GM23338 (cell line): ENCODE results near the gene NOXA1. TPM values are rescaled to one million over a fixed set of nuclear protein-coding genes. Genes with fewer than 3 reads are reported as not detected.

Source experiments
- ATAC-seq: fragments of 200-7000 bp; cut with Tn5 transposase; 3 replicates; pipeline ENCODE4 v1.9.1; 2020
- DNase-seq: peaks from one replicate; pipeline ENCODE4 v3.0.0-alpha.2; 2015; ENCODE audit warnings: low spot score
- H2AFZ ChIP-seq: fragments of 200-600 bp; sonication (generic); 2 replicates; pipeline ENCODE4 v1.8.0; 2016; ENCODE audit warnings: antibody characterized with exemption, mild to moderate bottlenecking, moderate library complexity
- H3F3A ChIP-seq: fragments of 200-600 bp; sonication (generic); replicated peaks from 2 replicates; pipeline ENCODE4 v1.8.0; 2017; ENCODE audit warnings: antibody characterized with exemption, mixed run types, low read depth
- H3K27ac ChIP-seq: fragments of 200-600 bp; sonication (generic); 2 replicates; pipeline ENCODE4 v1.6.1; 2016; ENCODE audit warnings: low read depth
- H3K27me3 ChIP-seq: fragments of 200-600 bp; sonication (generic); 2 replicates; pipeline ENCODE4 v1.8.0; 2016; ENCODE audit warnings: mild to moderate bottlenecking, mixed run types, moderate library complexity; ENCODE audit not compliant: insufficient read depth
- H3K36me3 ChIP-seq: fragments of 200-600 bp; sonication (generic); 2 replicates; pipeline ENCODE4 v1.8.0; 2016; ENCODE audit warnings: mild to moderate bottlenecking; ENCODE audit not compliant: insufficient read depth
- H3K4me1 ChIP-seq: fragments of 200-600 bp; sonication (generic); 2 replicates; pipeline ENCODE4 v1.8.0; 2016; ENCODE audit warnings: mild to moderate bottlenecking, moderate library complexity; ENCODE audit not compliant: insufficient read depth
- H3K4me2 ChIP-seq: fragments of 200-600 bp; sonication (generic); 2 replicates; pipeline ENCODE4 v1.7.1; 2017; ENCODE audit warnings: mixed run types
- H3K4me3 ChIP-seq: fragments of 200-600 bp; sonication (generic); 2 replicates; pipeline ENCODE4 v1.6.1; 2016; ENCODE audit warnings: mixed run types
- H3K79me2 ChIP-seq: fragments of 200-600 bp; sonication (generic); replicated peaks from 2 replicates; pipeline ENCODE4 v1.8.0; 2017; ENCODE audit warnings: mild to moderate bottlenecking; ENCODE audit not compliant: insufficient read depth
- H3K9me2 ChIP-seq: fragments of 200-600 bp; sonication (generic); 2 replicates; pipeline ENCODE4 v1.8.0; 2017; ENCODE audit not compliant: insufficient read depth
- H4K20me1 ChIP-seq: fragments of 200-600 bp; sonication (generic); replicated peaks from 2 replicates; pipeline ENCODE4 v1.8.0; 2017; ENCODE audit warnings: mild to moderate bottlenecking; ENCODE audit not compliant: insufficient read depth
- H3K27ac Mint-ChIP-seq: 2 replicates; pipeline ENCODE4 v1.8.0; 2020; ENCODE audit warnings: inconsistent platforms, mild to moderate bottlenecking, moderate library complexity, mixed read lengths
- H3K27me3 Mint-ChIP-seq: 3 replicates; pipeline ENCODE4 v1.8.0; 2022; ENCODE audit warnings: low read depth, mild to moderate bottlenecking, moderate library complexity, mixed read lengths, inconsistent platforms; ENCODE audit not compliant: insufficient read depth, poor library complexity
- H3K36me3 Mint-ChIP-seq: 3 replicates; pipeline ENCODE4 v1.8.0; 2021; ENCODE audit warnings: low read depth, mild to moderate bottlenecking, inconsistent platforms, moderate library complexity, mixed read lengths
- H3K4me1 Mint-ChIP-seq: 3 replicates; pipeline ENCODE4 v1.8.0; 2020; ENCODE audit warnings: mild to moderate bottlenecking, inconsistent platforms, mixed read lengths
- H3K4me3 Mint-ChIP-seq: 3 replicates; pipeline ENCODE4 v1.8.0; 2021; ENCODE audit warnings: moderate library complexity, mild to moderate bottlenecking, inconsistent platforms, mixed read lengths
- H3K9me3 Mint-ChIP-seq: 3 replicates; pipeline ENCODE4 v1.8.0; 2020; ENCODE audit warnings: moderate library complexity, mild to moderate bottlenecking, inconsistent platforms, mixed read lengths
- CREB1 ChIP-seq: fragments of 250-450 bp; sonication (Bioruptor Pico); IDR thresholded peaks from 2 replicates; pipeline ENCODE4 v1.5.0; 2020; ENCODE audit warnings: low read depth, mild to moderate bottlenecking, moderate library complexity
- EZH2 ChIP-seq: fragments of 200-600 bp; sonication (generic); IDR thresholded peaks from one replicate; pipeline ENCODE4 v1.8.0; 2017; ENCODE audit warnings: antibody characterized with exemption, mild to moderate bottlenecking, low read depth; ENCODE audit not compliant: unreplicated experiment
- EZH2phosphoT487 ChIP-seq: fragments of 200-600 bp; sonication (generic); IDR thresholded peaks from one replicate; pipeline ENCODE4 v1.8.1; 2018; ENCODE audit warnings: antibody characterized with exemption; ENCODE audit not compliant: unreplicated experiment
- POLR2AphosphoS5 ChIP-seq: IDR thresholded peaks from 2 replicates; pipeline ENCODE4 v1.6.1; 2016; ENCODE audit warnings: antibody characterized with exemption, low read depth
- STAT1 ChIP-seq: IDR thresholded peaks from one replicate; pipeline ENCODE4 v1.6.1; 2016; ENCODE audit warnings: antibody characterized with exemption; ENCODE audit not compliant: unreplicated experiment
- polyA plus RNA-seq: library from polyadenylated mRNA; unstranded; fragments of >200 nt; fragmentation: Nextera tagmentation; extraction: Ambion mirVana; gene quantifications from 2 replicates; pipeline ENCODE4 v1.2.1, GENCODE V29; 2016
- total RNA-seq: library from RNA; depleted of rRNA; stranded (reverse); fragments of >200 nt; shearing (Covaris generic); gene quantifications from 2 replicates; pipeline ENCODE4 v1.2.3, GENCODE V29; 2014
- TF ChIP-seq, protein P1 (sequence below): IDR thresholded peaks from 2 replicates; pipeline ENCODE4 v1.6.1; 2016; ENCODE audit warnings: antibody characterized with exemption
- TF ChIP-seq, protein P2 (sequence below), 2 experiments: fragments of 200-600 bp in 1 of 2; sonication (generic) in 1 of 2; conservative IDR thresholded peaks; 2 replicates each; pipeline versions ENCODE4 v1.5.1 to v1.6.1; 2016 to 2017; ENCODE audit warnings: antibody characterized with exemption in 2 of 2, low read depth in 2 of 2, mild to moderate bottlenecking in 2 of 2, moderate library complexity in 1 of 2

Gene NOXA1
- total and polyA plus RNA-seq, 2 experiments from 2014 or later: 0.59 to 0.68 TPM

DNA sequence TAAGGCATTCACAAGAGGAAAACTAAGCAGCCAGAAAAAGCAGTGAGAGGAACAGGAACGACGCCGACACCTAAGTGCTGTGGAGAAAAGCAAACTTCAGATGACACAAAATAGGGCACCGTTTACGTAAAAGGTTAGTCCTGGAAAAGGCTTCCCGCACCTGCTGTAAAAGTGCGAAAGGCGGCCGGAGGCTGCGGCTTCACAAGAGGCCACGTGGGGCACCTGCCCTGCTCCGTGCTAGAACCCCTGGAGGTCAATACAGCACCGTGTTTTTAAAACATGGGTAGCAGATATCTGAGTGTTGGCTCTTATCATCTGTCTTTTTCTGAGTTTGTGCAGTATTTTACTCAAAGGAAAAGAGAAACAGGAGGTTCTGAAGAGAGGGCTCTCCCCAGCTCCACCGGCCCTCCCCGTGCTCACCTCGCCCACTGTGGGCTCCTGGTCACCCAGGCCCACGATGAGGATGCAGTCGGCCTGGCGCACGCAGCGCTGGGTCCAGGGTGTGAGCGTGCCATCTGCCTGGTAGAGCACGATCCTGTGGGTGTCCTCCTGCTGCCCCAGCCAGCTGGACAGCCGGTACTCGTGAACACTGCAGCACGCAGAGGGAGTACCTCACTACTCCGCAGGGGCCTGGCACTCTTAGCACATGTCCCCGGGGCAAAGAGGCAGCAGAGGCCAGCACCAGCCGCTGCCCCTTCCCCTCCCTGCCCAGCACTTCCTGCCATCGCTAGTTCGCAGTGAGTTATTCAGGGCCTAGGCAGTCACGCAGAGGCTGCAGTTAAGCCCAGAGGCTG lies 56.9 kb downstream of the NOXA1 start:
- Histone ChIP-seq H3K79me2 (no peaks in the 10 kb centered on the region), H3K4me1 (no peaks in the 10 kb centered on the region), H3K36me3 (no peaks in the 10 kb centered on the region), H2AFZ (no peak overlapping the region), H3K4me3 (no peak overlapping the region), H3F3A (no peaks in the 10 kb centered on the region), H3K4me2 (no peak overlapping the region), H3K9me2 (no peaks in the 10 kb centered on the region), H4K20me1 (no peaks in the 10 kb centered on the region), H3K27me3 (no peaks in the 10 kb centered on the region), H3K27ac (no peak overlapping the region)
- TF ChIP-seq, protein P1, sequence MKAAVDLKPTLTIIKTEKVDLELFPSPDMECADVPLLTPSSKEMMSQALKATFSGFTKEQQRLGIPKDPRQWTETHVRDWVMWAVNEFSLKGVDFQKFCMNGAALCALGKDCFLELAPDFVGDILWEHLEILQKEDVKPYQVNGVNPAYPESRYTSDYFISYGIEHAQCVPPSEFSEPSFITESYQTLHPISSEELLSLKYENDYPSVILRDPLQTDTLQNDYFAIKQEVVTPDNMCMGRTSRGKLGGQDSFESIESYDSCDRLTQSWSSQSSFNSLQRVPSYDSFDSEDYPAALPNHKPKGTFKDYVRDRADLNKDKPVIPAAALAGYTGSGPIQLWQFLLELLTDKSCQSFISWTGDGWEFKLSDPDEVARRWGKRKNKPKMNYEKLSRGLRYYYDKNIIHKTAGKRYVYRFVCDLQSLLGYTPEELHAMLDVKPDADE: no peak
- TF ChIP-seq CREB1 (CRISPR knock-in tag): no peak
- TF ChIP-seq EZH2phosphoT487: no peak
- TF ChIP-seq EZH2: no peak
- TF ChIP-seq, protein P2, sequence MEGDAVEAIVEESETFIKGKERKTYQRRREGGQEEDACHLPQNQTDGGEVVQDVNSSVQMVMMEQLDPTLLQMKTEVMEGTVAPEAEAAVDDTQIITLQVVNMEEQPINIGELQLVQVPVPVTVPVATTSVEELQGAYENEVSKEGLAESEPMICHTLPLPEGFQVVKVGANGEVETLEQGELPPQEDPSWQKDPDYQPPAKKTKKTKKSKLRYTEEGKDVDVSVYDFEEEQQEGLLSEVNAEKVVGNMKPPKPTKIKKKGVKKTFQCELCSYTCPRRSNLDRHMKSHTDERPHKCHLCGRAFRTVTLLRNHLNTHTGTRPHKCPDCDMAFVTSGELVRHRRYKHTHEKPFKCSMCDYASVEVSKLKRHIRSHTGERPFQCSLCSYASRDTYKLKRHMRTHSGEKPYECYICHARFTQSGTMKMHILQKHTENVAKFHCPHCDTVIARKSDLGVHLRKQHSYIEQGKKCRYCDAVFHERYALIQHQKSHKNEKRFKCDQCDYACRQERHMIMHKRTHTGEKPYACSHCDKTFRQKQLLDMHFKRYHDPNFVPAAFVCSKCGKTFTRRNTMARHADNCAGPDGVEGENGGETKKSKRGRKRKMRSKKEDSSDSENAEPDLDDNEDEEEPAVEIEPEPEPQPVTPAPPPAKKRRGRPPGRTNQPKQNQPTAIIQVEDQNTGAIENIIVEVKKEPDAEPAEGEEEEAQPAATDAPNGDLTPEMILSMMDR (conservative IDR thresholded peaks at IDR 0.05; ENCODE audit: low read depth in 2 of 2): no peak
- TF ChIP-seq STAT1: no peak
- Mint-ChIP-seq H3K27me3 (peaks cover 2% of the 10 kb centered on the region), H3K4me3 (no peak overlapping the region), H3K27ac (no peak overlapping the region), H3K4me1 (peaks cover 5% of the 10 kb centered on the region; the same call in 2 of the 3 replicates), H3K36me3 (no peaks in the 10 kb centered on the region), H3K9me3 (peaks cover 6% of the 10 kb centered on the region)
- DNase-seq: peak; percentile 40
- ATAC-seq: peak; percentile 24; the same call in 2 of the 3 replicates

DNA sequence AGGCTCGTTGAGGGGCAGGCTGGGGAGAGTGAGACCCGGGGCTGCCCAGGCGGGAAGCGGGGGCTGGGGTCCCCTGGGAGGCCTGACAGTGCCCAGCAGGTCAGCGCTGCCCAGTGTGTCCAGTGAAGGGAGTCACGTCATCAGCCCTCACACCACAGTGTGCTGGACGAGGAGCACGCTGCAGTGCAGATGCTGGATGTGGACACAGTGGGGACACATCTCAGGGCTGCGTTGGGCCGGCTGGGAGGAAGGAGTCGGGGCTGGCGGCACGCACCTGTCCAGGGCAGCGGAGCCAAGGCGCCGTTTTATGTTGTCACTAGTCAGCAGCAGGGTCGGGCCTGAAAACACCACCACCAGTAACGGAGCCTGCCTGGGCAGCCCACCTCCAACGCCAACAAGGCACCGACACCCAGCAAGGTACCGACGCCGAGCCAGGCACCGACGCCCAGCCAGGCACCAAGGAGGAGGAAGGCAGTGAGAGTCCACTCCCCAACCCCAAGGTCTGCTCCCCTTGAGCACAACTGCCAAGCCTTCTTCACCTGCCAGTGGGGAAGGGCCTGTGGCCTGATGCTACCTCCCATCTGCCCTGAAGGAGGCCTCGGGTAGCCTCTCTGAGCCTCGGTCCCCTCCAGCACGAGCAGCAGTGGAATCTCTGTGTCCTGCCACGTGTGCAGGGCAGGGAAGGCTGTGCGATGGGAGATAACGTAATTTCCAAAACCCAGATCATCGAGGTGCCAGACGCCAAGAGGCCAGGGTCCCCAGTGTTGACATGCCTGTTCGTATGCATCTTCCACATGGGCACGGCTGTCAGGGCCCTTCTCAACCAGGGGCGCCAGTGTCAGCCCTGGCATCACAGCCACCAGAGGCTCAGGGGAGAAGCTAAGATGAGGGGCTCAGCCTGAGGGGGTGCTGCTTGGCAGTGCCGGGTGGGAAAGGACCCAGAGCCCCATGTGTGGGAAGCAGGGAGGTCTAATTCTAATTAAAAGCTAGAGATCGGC lies 57.8 kb downstream of the NOXA1 start:
- H3F3A ChIP-seq: no peaks in the 10 kb centered on the region
- H3K9me2 ChIP-seq: no peaks in the 10 kb centered on the region
- H3K4me1 ChIP-seq: no peaks in the 10 kb centered on the region
- H3K27me3 Mint-ChIP-seq: peaks cover 2% of the 10 kb centered on the region
- no peaks in the 10 kb centered on the region; the same call in 2 of the 3 replicates for H3K9me3 Mint-ChIP-seq
- no peak overlapping the region for H3K27ac ChIP-seq
- H3K27me3 ChIP-seq: no peaks in the 10 kb centered on the region
- no peaks in the 10 kb centered on the region for H4K20me1 ChIP-seq
- no peak overlapping the region for H3K27ac Mint-ChIP-seq
- H3K4me1 Mint-ChIP-seq: peaks cover 5% of the 10 kb centered on the region; the same call in 2 of the 3 replicates
- no peak for DNase-seq
- no peak for TF ChIP-seq POLR2AphosphoS5
- no peaks in the 10 kb centered on the region for H3K36me3 Mint-ChIP-seq
- H2AFZ ChIP-seq: no peak overlapping the region
- no peak overlapping the region for H3K4me3 ChIP-seq
- no peak overlapping the region for H3K4me3 Mint-ChIP-seq
- no peaks in the 10 kb centered on the region for H3K79me2 ChIP-seq
- no peak overlapping the region for H3K4me2 ChIP-seq
- ATAC-seq: no peak
- no peaks in the 10 kb centered on the region for H3K36me3 ChIP-seq
